HCT116 (cell line): ENCODE data around the gene PPRC1.

ENCODE experiments used
- ATF3 ChIP-seq: IDR thresholded peaks from 2 replicates; pipeline ENCODE4 v1.6.1; 2012
- CTCF ChIP-seq, 3 experiments: fragments of 200-600 bp in 1 of 3; sonication (generic) in 1 of 3; IDR thresholded peaks in 2 of 3; conservative IDR thresholded peaks in 1 of 3; 2 replicates each; pipeline ENCODE4 v1.5.1; 2012 to 2017; ENCODE audit warnings: low read depth in 2 of 3, low read length in 2 of 3, antibody characterized with exemption in 1 of 3, borderline replicate concordance in 1 of 3, control low read depth in 1 of 3, mild to moderate bottlenecking in 1 of 3, mixed read lengths in 1 of 3, mixed run types in 1 of 3, moderate library complexity in 1 of 3; ENCODE audit not compliant: insufficient read depth in 1 of 3
- EGR1 ChIP-seq: IDR thresholded peaks from 2 replicates; pipeline ENCODE4 v1.6.1; 2012; ENCODE audit warnings: low read depth
- ELF1 ChIP-seq: IDR thresholded peaks from 2 replicates; pipeline ENCODE4 v1.6.1; 2012; ENCODE audit warnings: low read depth, borderline replicate concordance
- EZH2 ChIP-seq: fragments of 200-600 bp; sonication (generic); IDR thresholded peaks from 2 replicates; pipeline ENCODE4 v1.6.1; 2017; ENCODE audit warnings: antibody characterized with exemption, mixed run types
- EZH2phosphoT487 ChIP-seq: fragments of 200-600 bp; IDR thresholded peaks from 2 replicates; pipeline ENCODE4 v1.6.1; 2018; ENCODE audit warnings: antibody characterized with exemption, borderline replicate concordance
- MAX ChIP-seq: IDR thresholded peaks from 2 replicates; pipeline ENCODE4 v1.6.1; 2012
- POLR2A ChIP-seq: IDR thresholded peaks from 2 replicates; pipeline ENCODE4 v1.7.0; 2011; ENCODE audit warnings: borderline replicate concordance; ENCODE audit not compliant: insufficient read depth, insufficient read length; ENCODE audit errors: extremely low read depth
- POLR2AphosphoS5 ChIP-seq: IDR thresholded peaks from 2 replicates; pipeline ENCODE4 v1.6.1; 2011; ENCODE audit warnings: mild to moderate bottlenecking, low read depth, low read length, moderate library complexity
- REST ChIP-seq: IDR thresholded peaks from 2 replicates; pipeline ENCODE4 v1.6.1; 2012; ENCODE audit warnings: low read depth
- SIN3A ChIP-seq: IDR thresholded peaks from 2 replicates; pipeline ENCODE4 v1.6.1; 2012; ENCODE audit warnings: low read depth
- SP1 ChIP-seq: IDR thresholded peaks from 2 replicates; pipeline ENCODE4 v1.6.1; 2012; ENCODE audit warnings: low read depth
- YY1 ChIP-seq: IDR thresholded peaks from 2 replicates; pipeline ENCODE4 v1.6.1; 2011; ENCODE audit warnings: low read length, low read depth, moderate library complexity, mild to moderate bottlenecking; ENCODE audit not compliant: insufficient replicate concordance; ENCODE audit errors: extremely low read depth
- ZFX ChIP-seq: fragments of 450-650 bp; IDR thresholded peaks from 2 replicates; pipeline ENCODE4 v1.6.1; 2017

GRCh38 chr10:102148275-102148674, 15.4 kb downstream of the PPRC1 start:
- no peak for TF ChIP-seq YY1
- TF ChIP-seq EZH2, result no peak
- TF ChIP-seq ZFX, result no peak
- no peak for TF ChIP-seq CTCF (IDR thresholded peaks at IDR 0.05 in 2 of 3, conservative IDR thresholded peaks at IDR 0.05 in 1 of 3; ENCODE audit: borderline replicate concordance in 1 of 3, insufficient read depth in 1 of 3, low read depth in 2 of 3, low read length in 2 of 3)
- no peak for TF ChIP-seq POLR2AphosphoS5
- TF ChIP-seq POLR2A, result no peak
- TF ChIP-seq MAX, result no peak
- no peak for TF ChIP-seq REST
- no peak for TF ChIP-seq EZH2phosphoT487
- TF ChIP-seq SP1, result no peak
- TF ChIP-seq ELF1, result no peak
- no peak for TF ChIP-seq EGR1
- TF ChIP-seq SIN3A, result no peak
- no peak for TF ChIP-seq ATF3
